CD8-positive, alpha-beta memory T cell (primary cell): Measurements from ENCODE around the gene EDA. TPM values are rescaled to one million over a fixed set of nuclear protein-coding genes. Genes with fewer than 3 reads are reported as not detected.

Source experiments
- CTCF ChIA-PET: fragments of 350-600 bp; sonication (Branson Sonifier 250); formaldehyde crosslinking; loops from one replicate; lab custom pipeline; 2021; ENCODE audit warnings: antibody characterized with exemption; lab: Charles Lee
- POLR2A ChIA-PET: fragments of 350-600 bp; sonication (Branson Sonifier 250); formaldehyde crosslinking; loops from one replicate; lab custom pipeline; 2021; ENCODE audit warnings: antibody characterized with exemption; lab: Charles Lee
- DNase-seq, 5 donors: peaks; one replicate each; pipeline versions ENCODE4 v3.0.0 to v3.0.0-alpha.2; 2020 to 2022; ENCODE audit warnings: mixed read lengths in 1 of 5
- H3K27ac ChIP-seq: one replicate; pipeline ENCODE4 v1.7.0; 2013; ENCODE audit warnings: low read depth, mild to moderate bottlenecking, low read length, moderate library complexity
- H3K27me3 ChIP-seq: 2 replicates; pipeline ENCODE4 v1.7.0; 2013; ENCODE audit warnings: low read length, mild to moderate bottlenecking; ENCODE audit not compliant: insufficient read depth, poor library complexity, severe bottlenecking
- H3K36me3 ChIP-seq: 2 replicates; pipeline ENCODE4 v1.7.0; 2013; ENCODE audit warnings: mild to moderate bottlenecking, low read length, moderate library complexity; ENCODE audit not compliant: insufficient read depth
- H3K4me1 ChIP-seq: 2 replicates; pipeline ENCODE4 v1.7.0; 2013; ENCODE audit warnings: mild to moderate bottlenecking, low read length, moderate library complexity; ENCODE audit not compliant: insufficient read depth
- H3K4me3 ChIP-seq: 2 replicates; pipeline ENCODE4 v1.7.0; 2013; ENCODE audit warnings: mild to moderate bottlenecking, low read length
- H3K9me3 ChIP-seq: 2 replicates; pipeline ENCODE4 v1.7.0; 2013; ENCODE audit warnings: mild to moderate bottlenecking, low read length
- H3K27ac Mint-ChIP-seq, 8 donors: one replicate each; pipeline ENCODE4 v1.8.0; 2020 to 2021; ENCODE audit warnings: mixed read lengths in 8 of 8, mild to moderate bottlenecking in 6 of 8, inconsistent platforms in 3 of 8, moderate library complexity in 3 of 8
- H3K27me3 Mint-ChIP-seq, 2 donors: one replicate each; pipeline ENCODE4 v1.8.0; 2020 to 2021; ENCODE audit warnings: mixed read lengths in 2 of 2, mild to moderate bottlenecking in 1 of 2, moderate library complexity in 1 of 2
- H3K36me3 Mint-ChIP-seq, 3 donors: one replicate each; pipeline ENCODE4 v1.8.0; 2020 to 2021; ENCODE audit warnings: mixed read lengths in 3 of 3, inconsistent platforms in 1 of 3, mild to moderate bottlenecking in 1 of 3
- H3K4me1 Mint-ChIP-seq, 3 donors: one replicate each; pipeline ENCODE4 v1.8.0; 2020 to 2021; ENCODE audit warnings: mixed read lengths in 3 of 3, inconsistent platforms in 1 of 3, mild to moderate bottlenecking in 1 of 3
- H3K4me3 Mint-ChIP-seq, 7 donors: one replicate each; pipeline ENCODE4 v1.8.0; 2020 to 2021; ENCODE audit warnings: mixed read lengths in 7 of 7, mild to moderate bottlenecking in 6 of 7, moderate library complexity in 4 of 7, inconsistent platforms in 2 of 7
- H3K9me3 Mint-ChIP-seq, 5 donors: one replicate each; pipeline ENCODE4 v1.8.0; 2020 to 2022; ENCODE audit warnings: mixed read lengths in 5 of 5, mild to moderate bottlenecking in 3 of 5, moderate library complexity in 2 of 5, inconsistent platforms in 1 of 5
- polyA plus RNA-seq: library from polyadenylated mRNA; unstranded; fragments of 300-500 nt; fragmentation: Illumina TruSeq; gene quantifications from one replicate; pipeline ENCODE4 v1.2.3, GENCODE V29; 2021
- total RNA-seq, 2 experiments: library from RNA; stranded (reverse); gene quantifications; one replicate each; pipeline ENCODE4 v1.2.3, GENCODE V29; 2021

Gene EDA
- total and polyA plus RNA-seq, 3 experiments from 2014 or later: 0.53 to 1.1 (median 0.57) TPM

DNA sequence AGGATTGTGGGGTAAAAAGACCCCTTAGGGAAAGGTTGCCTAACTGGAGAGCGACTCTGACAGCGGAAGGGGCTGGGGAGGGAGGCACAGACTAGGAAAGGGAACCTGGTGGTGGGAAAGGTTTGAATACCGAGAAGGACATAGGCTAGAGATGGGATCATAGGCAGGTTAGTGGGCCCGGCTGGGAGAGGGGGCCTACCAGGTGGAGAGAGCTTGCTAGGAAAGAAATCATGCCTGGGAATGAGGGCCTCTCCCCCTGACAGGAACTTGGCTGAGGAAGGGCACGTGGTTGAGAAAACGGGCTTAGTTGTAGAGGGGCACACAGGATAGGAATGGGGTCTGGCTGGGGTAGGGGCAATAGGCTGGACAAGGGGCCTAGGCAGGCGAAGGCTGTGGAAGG, 450.7 kb downstream of the EDA start:
- no peak for DNase-seq
- Histone ChIP-seq H3K9me3 (no peaks in the 10 kb centered on the region), H3K4me1 (no peaks in the 10 kb centered on the region), H3K36me3 (no peaks in the 10 kb centered on the region), H3K27me3 (no peaks in the 10 kb centered on the region), H3K4me3 (no peak overlapping the region), H3K27ac (no peak overlapping the region)
- Mint-ChIP-seq H3K27ac (no peak overlapping the region), H3K4me1 (no peaks in the 10 kb centered on the region), H3K9me3 (peaks cover 0 to 1% (median 0%) of the 10 kb centered on the region in 5 donors), H3K27me3 (peaks cover 5 to 13% of the 10 kb centered on the region in 2 donors), H3K4me3 (no peak overlapping the region), H3K36me3 (no peaks in the 10 kb centered on the region)
- ChIA-PET POLR2A (no interaction called here), CTCF (no interaction called here)

DNA sequence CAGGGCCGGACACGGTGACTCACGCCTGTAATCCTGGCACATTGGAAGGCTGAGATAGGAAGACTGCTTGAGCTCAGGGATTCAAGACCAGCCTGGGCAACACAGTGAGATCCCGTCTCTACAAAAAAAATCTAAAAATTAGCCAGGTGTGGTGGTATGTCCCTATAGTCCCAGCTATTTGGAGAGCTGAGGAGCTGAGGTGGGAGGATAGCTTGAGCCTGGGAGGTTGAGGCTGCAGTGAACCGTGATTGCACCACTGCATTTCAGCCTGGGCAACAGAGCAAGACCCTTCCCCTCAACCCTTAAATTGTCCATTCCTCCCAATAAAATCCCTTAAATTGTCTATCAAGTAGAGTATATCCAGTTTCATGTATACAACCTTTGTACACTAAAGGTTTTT, 463.4 kb downstream of the EDA start:
- no peaks in the 10 kb centered on the region for H3K4me1 Mint-ChIP-seq
- Histone ChIP-seq H3K9me3 (no peaks in the 10 kb centered on the region), H3K4me1 (no peaks in the 10 kb centered on the region), H3K27ac (no peak overlapping the region), H3K36me3 (no peaks in the 10 kb centered on the region), H3K4me3 (no peak overlapping the region), H3K27me3 (no peaks in the 10 kb centered on the region)
- no peaks in the 10 kb centered on the region for H3K9me3 Mint-ChIP-seq
- ChIA-PET CTCF (interaction anchor here (0.7 kb wide), 1 partner anchor 296 kb away, joined by 3 read pairs; no protein-coding TSS in a partner anchor), POLR2A (no interaction called here)
- no peak for DNase-seq
- H3K4me3 Mint-ChIP-seq: no peak overlapping the region
- peaks cover 4 to 7% of the 10 kb centered on the region in 2 donors for H3K27me3 Mint-ChIP-seq
- H3K36me3 Mint-ChIP-seq: no peaks in the 10 kb centered on the region
- no peak overlapping the region for H3K27ac Mint-ChIP-seq

DNA sequence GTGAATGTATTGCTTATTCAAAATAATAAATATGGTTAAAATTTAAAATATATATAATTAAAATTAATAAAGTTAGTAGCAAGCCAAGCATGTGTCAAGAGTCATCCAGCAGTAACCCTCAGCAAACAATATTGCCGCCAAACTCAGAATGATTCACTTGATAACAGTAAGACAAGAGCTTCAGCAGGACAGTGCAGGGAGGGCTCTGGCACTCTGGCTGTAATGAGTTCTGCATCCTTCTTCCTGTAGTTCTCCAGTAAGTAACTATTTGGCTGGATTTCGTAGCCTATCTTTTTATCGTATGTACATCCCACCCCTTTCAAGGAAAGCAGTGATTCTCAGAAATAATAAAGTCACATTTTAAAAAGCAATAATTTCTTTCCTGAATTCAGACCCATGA, 464.0 kb downstream of the EDA start:
- Histone ChIP-seq H3K27me3 (no peaks in the 10 kb centered on the region), H3K4me3 (no peak overlapping the region), H3K9me3 (no peaks in the 10 kb centered on the region), H3K27ac (no peak overlapping the region), H3K36me3 (no peaks in the 10 kb centered on the region), H3K4me1 (no peaks in the 10 kb centered on the region)
- Mint-ChIP-seq H3K4me1 (no peaks in the 10 kb centered on the region), H3K27ac (no peak overlapping the region), H3K27me3 (peaks cover 4 to 7% of the 10 kb centered on the region in 2 donors), H3K36me3 (no peaks in the 10 kb centered on the region), H3K4me3 (no peak overlapping the region), H3K9me3 (no peaks in the 10 kb centered on the region)
- DNase-seq: no peak
- ChIA-PET CTCF (no interaction called here), POLR2A (no interaction called here)

DNA sequence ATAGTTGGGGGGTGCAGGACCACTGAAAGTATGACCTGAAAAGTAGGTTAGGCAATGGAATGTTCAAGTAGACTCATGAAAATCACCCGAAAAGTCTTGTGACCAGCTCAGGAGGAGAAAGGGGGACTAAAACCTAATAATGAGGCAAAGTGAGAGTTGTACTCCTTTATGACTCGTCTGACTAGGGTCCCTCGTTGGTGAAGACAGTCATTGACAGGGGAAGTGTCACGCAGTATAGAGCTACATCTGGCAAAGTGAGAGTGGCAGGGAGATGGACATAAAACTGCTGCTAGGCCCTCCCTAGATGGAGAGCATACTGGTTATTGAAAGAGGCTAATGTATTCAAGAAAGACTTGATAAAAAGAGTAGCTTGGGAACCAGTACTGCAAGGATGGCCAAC, 466.8 kb downstream of the EDA start:
- H3K36me3 ChIP-seq: no peaks in the 10 kb centered on the region
- no peaks in the 10 kb centered on the region for H3K36me3 Mint-ChIP-seq
- no peaks in the 10 kb centered on the region for H3K4me1 ChIP-seq
- no peak overlapping the region for H3K4me3 Mint-ChIP-seq
- H3K9me3 Mint-ChIP-seq: no peaks in the 10 kb centered on the region
- DNase-seq: no peak
- ChIA-PET CTCF (interaction anchor here (1.7 kb wide), 1 partner anchor 15 kb away, joined by 5 read pairs; no protein-coding TSS in a partner anchor), POLR2A (no interaction called here)
- no peak overlapping the region for H3K27ac ChIP-seq
- H3K27ac Mint-ChIP-seq: no peak overlapping the region
- H3K27me3 Mint-ChIP-seq: peaks cover 4 to 11% of the 10 kb centered on the region in 2 donors
- no peaks in the 10 kb centered on the region for H3K27me3 ChIP-seq
- H3K4me1 Mint-ChIP-seq: no peaks in the 10 kb centered on the region
- H3K9me3 ChIP-seq: no peaks in the 10 kb centered on the region
- no peak overlapping the region for H3K4me3 ChIP-seq

GRCh38 chrX:70084592-70085240, 468.8 kb downstream of the EDA start:
- Mint-ChIP-seq H3K36me3 (no peaks in the 10 kb centered on the region), H3K27me3 (peaks cover 0 to 8% of the 10 kb centered on the region in 2 donors), H3K9me3 (no peaks in the 10 kb centered on the region), H3K4me3 (peak overlapping the region in 1 of 7 donors; percentile 13), H3K27ac (peak overlapping the region in 1 of 8 donors; percentile 21), H3K4me1 (no peaks in the 10 kb centered on the region)
- no peaks in the 10 kb centered on the region for H3K27me3 ChIP-seq
- no peak for DNase-seq
- ChIA-PET CTCF (no interaction called here), POLR2A (no interaction called here)
- H3K4me3 ChIP-seq: no peak overlapping the region
- H3K36me3 ChIP-seq: no peaks in the 10 kb centered on the region
- H3K4me1 ChIP-seq: no peaks in the 10 kb centered on the region
- H3K27ac ChIP-seq: no peak overlapping the region
- H3K9me3 ChIP-seq: no peaks in the 10 kb centered on the region

- Histone ChIP-seq H3K27ac (no peak overlapping the region), H3K27me3 (no peaks in the 10 kb centered on the region), H3K36me3 (no peaks in the 10 kb centered on the region), H3K4me1 (no peaks in the 10 kb centered on the region), H3K4me3 (no peak overlapping the region), H3K9me3 (no peaks in the 10 kb centered on the region)
- H3K9me3 Mint-ChIP-seq: no peaks in the 10 kb centered on the region
- peaks cover 0 to 9% of the 10 kb centered on the region in 2 donors for H3K27me3 Mint-ChIP-seq
- no peak overlapping the region for H3K4me3 Mint-ChIP-seq
- ChIA-PET CTCF (interaction anchor here (1.4 kb wide), 1 partner anchor 9 kb away, joined by 5 read pairs; no protein-coding TSS in a partner anchor), POLR2A (no interaction called here)
- H3K36me3 Mint-ChIP-seq: no peaks in the 10 kb centered on the region
- DNase-seq: no peak
- H3K4me1 Mint-ChIP-seq: no peaks in the 10 kb centered on the region
- H3K27ac Mint-ChIP-seq: no peak overlapping the region
Observed at GRCh38 chrX:70087857-70088630, 472.1 kb downstream of the EDA start.

- Histone ChIP-seq H3K4me3 (no peak overlapping the region), H3K27ac (no peak overlapping the region), H3K36me3 (no peaks in the 10 kb centered on the region), H3K9me3 (no peaks in the 10 kb centered on the region), H3K4me1 (no peaks in the 10 kb centered on the region), H3K27me3 (no peaks in the 10 kb centered on the region)
- Mint-ChIP-seq H3K4me3 (no peak overlapping the region), H3K36me3 (no peaks in the 10 kb centered on the region), H3K9me3 (no peaks in the 10 kb centered on the region), H3K4me1 (no peaks in the 10 kb centered on the region), H3K27ac (no peak overlapping the region), H3K27me3 (peaks cover 0 to 9% of the 10 kb centered on the region in 2 donors)
- ChIA-PET CTCF (interaction anchor here (1.4 kb wide), 1 partner anchor 9 kb away, joined by 5 read pairs; no protein-coding TSS in a partner anchor), POLR2A (no interaction called here)
- no peak for DNase-seq
Observed at GRCh38 chrX:70088751-70089150, 472.8 kb downstream of the EDA start.
